D721Med (cell line): ENCODE data around the gene RARRES1.
"Not testable (repeated sequence)": the region's sequence is repeated elsewhere in the genome, so short reads cannot be mapped to it uniquely, and the experiment has no call there.

ENCODE experiments used
- DNase-seq: peaks from one replicate; pipeline ENCODE4 v3.0.0; 2011; ENCODE audit warnings: low spot score; ENCODE audit not compliant: insufficient read length
- FAIRE-seq: peaks from 2 replicates; lab custom pipeline; 2011; peaks lifted over from hg19 to GRCh38; lab: Jason Lieb, UNC
- TF ChIP-seq, protein P1 (sequence below): IDR thresholded peaks from 2 replicates; pipeline ENCODE4 v1.5.1; 2012; ENCODE audit warnings: mild to moderate bottlenecking, control low read depth; ENCODE audit not compliant: insufficient read depth; ENCODE audit errors: missing control alignments

Gene RARRES1

DNA sequence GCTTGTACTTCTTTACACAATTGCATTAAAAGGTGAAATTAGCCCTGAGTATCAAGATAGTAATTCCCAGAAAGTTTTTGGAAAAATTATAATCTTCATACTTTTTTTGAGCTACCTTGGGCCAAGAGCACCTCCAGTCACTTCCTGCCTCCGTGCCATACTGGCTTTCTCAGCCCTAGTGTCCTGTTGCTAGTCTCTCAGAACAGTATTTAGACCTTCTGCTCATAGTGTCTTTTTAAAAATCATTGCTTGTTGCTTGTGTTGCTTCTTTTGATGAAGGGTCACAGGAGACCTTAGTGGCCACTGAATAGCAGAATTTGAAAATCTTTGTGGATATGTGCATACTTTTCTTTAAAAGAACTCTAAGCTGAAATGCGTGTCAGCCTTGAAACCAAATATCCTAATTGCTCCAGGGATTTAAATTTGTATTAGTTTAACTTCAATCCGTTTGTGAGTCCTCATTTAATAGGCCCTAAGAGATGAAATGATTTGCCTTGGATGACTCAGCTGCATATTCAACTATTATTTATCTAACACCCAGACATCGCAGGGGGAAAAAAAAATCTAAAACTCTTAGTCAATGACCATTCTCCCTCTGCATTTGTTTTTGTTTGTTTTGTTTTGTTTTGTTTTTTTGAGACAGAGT is 30.7 kb downstream of the RARRES1 start:
- DNase-seq (no peak), FAIRE-seq (no peak)
- TF ChIP-seq, protein P1, sequence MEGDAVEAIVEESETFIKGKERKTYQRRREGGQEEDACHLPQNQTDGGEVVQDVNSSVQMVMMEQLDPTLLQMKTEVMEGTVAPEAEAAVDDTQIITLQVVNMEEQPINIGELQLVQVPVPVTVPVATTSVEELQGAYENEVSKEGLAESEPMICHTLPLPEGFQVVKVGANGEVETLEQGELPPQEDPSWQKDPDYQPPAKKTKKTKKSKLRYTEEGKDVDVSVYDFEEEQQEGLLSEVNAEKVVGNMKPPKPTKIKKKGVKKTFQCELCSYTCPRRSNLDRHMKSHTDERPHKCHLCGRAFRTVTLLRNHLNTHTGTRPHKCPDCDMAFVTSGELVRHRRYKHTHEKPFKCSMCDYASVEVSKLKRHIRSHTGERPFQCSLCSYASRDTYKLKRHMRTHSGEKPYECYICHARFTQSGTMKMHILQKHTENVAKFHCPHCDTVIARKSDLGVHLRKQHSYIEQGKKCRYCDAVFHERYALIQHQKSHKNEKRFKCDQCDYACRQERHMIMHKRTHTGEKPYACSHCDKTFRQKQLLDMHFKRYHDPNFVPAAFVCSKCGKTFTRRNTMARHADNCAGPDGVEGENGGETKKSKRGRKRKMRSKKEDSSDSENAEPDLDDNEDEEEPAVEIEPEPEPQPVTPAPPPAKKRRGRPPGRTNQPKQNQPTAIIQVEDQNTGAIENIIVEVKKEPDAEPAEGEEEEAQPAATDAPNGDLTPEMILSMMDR: no peak

DNA sequence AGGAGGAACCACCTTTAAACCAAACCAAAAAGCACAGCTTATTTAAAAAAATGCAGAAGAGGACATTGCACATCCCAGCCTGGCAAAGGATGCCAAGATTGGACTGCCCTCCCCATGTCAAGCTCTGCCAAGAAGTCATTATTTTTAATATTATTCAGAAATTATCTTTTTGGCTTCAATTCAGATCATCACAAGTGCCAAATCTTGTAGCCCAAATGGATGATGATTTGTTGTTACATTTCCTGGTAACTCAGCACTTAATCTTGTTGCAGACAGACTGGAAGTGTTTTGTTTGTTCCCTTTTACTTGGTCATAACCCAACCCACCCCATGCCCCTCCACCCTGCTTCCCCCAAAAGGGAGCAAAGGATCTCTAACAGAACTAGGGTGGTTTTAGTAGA is 31.7 kb downstream of the RARRES1 start:
- TF ChIP-seq, protein P1: no peak
- no peak for DNase-seq
- FAIRE-seq: no peak

DNA sequence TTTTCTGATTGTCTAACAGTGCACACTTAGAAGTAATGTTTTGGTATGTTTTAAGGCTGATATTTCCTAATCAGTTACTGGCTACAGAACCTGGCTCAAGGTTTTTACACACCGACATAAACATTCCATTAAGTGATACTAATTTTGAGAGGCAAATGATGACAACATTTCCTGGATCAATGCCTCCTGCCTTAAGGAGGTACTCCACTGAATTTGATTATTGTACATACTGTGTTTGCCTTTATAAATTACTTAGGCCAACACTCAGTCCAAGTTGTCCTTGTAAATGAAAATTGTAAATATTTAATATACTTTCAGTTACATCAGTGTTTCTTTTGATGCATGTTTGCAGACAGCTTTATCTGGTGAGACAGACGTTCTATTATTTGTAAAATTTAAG is 35.6 kb downstream of the RARRES1 start:
- DNase-seq (no peak), FAIRE-seq (no peak)
- TF ChIP-seq, protein P1: no peak

DNA sequence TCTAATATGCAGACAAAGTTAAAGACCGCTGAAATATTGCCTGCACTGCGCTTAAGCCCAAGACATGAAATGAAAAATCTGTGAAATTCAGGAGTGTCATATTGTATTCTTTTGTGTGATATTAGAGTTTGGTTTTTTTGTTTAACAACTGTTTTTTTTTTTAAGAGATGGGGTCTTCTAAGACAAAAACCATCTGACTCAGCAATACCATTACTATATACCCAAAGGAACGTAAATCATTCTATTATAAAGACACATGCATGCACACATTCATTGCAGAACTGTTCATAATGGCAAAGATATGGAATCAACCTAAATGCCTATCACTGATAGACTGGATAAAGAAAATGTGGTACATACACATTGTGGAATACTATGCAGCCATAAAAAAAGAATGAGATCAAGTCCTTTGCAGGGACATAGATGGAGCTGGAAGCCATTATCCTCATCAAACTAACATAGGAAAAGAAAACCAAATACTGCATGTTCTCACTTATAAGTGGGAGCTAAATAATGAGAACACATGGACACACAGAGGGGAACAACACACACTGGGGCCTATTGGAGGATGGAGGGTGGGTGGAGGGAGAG is 38.3 kb downstream of the RARRES1 start:
- not testable (repeated sequence) for DNase-seq, FAIRE-seq

DNA sequence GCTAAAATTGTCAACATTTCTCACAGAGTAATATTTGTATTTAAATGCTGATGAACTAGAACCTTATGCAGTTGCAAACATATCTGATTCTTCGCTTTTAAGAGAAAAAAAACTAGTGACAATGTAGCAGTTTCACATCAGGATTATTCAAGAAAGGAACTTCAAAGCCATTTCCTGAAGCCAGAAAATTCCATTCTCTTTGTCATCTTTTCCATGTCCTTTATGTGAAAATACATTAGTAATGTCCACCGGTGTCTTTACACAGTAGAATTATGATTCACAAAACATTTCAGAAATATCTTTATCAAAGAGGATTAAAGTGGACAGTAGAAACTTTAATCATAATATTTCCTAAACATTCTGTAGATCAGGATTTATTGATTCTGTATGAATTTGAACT is 47.1 kb downstream of the RARRES1 start:
- FAIRE-seq: no peak
- TF ChIP-seq, protein P1: no peak
- DNase-seq: no peak

DNA sequence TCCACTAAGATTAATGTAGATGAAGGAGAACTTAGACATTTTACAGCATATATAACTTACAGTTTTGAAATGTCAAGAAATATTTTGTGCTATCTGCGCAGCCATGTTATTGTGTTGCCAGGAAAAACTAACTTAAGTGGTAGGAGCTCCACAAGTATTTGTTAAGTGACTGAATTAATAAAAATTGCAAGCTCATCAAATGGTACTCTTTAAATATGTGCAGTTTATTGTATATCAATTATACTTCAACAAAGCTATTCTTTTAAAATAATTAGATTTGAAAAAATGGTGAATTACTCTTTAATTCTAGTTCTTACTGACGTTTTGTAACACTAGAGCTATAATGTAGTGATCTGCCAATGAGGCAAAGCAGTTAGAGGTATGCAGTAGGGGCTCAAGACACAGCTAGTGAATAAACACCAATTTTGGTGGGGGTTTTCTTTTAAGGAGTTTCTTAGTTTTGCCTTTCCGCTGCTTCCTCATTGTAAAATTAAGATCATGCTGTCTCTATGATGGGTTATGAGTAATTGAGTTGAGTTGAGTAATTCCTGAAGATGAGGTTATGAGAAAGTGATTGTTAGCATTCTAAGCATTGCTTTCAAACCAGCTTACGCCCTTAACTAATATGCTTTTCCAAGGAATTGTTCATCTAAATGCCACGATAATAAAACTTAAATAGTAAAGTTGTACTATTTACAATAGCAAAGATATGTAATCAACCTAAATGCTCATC is 48.9 kb downstream of the RARRES1 start:
- TF ChIP-seq, protein P1: no peak
- no peak for FAIRE-seq

DNA sequence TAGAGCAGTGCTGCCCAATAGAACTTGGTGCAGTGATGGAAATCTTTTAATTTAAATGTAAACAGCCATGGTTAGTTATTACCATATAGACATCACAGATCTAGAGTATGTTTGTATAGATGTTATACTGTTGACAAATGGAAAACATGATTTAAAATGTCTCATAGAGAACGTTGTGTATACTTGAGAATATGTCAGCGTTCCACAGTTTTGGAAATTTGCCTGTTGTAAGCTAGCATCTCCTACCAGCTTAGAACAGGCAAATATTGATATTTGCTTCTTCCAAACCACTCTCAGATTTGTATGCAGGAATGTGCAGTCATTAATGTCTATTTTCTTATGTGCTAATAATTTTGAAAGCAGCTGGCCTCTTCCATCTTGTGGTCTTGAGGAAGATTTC is 51.4 kb downstream of the RARRES1 start:
- no peak for DNase-seq
- TF ChIP-seq, protein P1: no peak
- FAIRE-seq: no peak

More for the DNA sequence above, 48.9 kb downstream of the RARRES1 start:
- DNase-seq: no peak
